Stimulated activated CD8-positive, alpha-beta memory T cell treated with anti-CD3 and anti-CD28 coated beads, Interleukin-7, amount 100 ng/mL, for 48 hours (primary cell): ENCODE data around the gene CLCN6.

Source experiments
- DNase-seq, 2 donors: peaks; one replicate each; pipeline ENCODE4 v3.0.0-alpha.2; 2020; ENCODE audit warnings: low read depth in 1 of 2; ENCODE audit errors: extremely low read depth in 1 of 2

CLCN6 gene

DNA sequence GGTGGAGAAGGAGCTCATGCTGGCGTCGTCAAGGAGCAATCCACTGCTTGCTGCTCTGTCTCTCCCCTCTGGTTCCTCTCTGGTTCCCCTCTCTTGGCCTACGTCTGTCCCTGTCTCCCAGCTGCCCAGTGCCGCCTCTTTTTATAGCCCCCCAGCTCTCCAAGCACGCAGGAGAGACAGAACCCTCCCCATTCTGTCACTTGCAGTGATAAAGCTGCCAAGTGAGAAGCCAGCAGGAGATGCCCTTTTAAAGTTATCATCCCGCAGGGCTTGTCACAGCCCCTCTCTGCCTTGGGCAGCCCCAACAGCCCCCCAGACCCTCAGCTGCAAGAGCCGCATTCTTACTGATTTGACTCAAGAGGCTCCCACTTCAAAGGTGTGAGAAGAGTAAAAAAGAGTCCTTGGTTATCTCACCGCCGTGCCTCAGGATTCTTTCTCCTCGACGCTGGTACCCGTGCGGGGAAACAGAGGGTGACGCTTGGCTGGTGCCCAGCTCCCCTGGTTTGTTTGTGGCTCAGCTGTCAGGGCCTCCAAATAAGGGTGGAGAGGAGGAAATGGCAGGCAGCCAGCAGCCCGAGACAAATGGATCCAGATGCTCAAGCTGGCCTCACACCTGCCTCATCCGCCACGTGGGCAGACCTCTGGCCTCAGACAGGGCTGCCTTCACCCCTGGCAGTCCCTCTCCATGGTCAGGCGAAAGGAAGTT is 41.8 kb downstream of the CLCN6 start, which contains the start of gene NPPA:
NPPA (minus strand) TSS at position 117 of the 706 bp plus-strand sequence; CDS start at position 18, 99 bp downstream.
- DNase-seq, result no peak

DNA sequence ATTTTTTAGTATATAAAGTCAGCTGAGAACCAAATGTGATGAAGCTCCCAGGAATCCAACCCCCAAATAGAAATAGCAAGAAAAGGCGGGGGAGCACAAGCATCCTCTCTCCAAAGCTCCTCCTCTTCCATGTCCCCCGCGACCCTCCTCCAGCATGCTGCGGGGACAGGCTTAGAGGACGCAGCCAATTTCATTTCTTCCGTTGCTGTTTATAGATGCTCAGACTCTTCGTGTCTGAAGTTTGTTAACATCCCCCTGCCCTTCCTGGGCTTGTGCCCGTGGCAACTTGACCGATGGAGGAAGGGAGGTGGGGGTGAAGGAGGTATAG is 42.3 kb downstream of the CLCN6 start:
- DNase-seq, result no peak

DNA sequence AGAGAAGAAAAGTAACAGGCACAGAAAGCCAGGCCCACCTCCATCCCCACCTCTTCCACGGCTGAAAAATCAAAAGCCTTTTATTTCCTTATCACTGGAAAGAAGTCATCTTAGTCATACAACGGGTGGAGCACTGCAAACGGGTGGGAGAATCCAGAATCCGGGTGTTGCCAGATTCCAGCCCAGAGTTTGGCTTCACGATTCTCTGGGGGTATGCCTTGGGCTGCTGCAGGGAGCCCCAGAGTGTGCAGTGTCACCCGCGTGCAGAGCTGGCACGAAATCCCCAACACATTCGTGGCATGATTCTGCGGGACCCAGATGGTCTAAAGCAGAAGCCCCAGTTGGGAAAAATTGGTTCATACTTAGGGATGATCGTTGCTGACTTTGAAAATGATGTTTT is 44.2 kb downstream of the CLCN6 start:
- DNase-seq, result no peak

DNA sequence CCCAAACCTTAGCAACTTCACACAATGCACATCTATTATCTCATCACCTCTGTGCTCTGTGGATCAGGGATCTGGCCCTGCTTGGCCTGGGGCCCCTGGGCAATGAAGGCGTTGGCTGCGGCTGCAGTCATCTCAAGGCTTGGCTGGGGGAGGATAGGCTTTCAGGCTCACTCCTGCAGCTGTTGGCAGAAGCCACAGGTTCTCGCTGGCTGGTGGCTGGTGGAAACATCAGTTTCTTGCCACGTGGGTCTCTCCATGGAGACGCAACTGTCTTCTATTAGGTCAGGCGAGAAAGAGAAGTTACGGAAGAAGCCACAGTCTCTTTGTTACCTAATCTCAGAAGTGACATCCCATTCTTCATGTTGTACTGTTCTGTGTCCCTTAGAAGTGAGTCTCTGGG is 45.2 kb downstream of the CLCN6 start:
- DNase-seq, result no peak

DNA sequence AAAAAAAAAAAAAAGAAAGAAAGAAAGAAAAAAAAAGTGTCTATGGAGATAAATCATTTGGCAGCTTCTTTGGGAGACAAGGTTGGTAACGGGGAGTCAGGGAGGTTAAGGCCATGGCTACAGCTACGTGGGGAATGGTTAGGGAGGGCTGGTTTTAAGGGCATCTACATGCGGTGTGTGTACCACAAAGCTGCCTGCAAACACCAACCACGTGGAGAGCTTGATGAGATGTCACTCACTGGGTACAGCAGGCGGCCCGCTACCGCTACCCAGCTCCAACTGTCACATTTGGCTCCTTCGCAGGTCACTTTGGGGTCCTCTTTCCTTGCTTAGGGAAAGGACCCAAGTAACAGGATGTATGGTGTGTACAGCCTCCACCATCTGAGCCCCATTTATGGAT is 48.5 kb downstream of the CLCN6 start:
- DNase-seq, result no peak

DNA sequence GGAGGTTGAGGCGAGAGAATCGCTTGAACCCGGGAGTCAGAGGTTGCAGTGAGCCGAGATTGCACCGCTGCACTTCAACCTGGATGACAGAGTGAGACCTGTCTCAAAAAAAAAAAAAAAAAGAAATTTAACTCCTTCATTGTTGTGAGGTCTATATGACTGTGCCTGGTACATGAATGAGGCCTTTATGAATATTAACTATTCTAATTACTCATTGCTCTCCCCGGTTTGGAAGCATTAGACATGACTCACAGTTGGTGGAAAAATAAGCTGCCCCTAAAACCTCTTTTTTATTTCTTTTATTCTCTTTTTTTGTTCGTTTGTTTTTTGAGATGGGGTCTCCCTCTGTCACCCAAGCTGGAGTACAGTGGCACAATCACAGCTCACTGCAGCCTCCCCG is 49.4 kb downstream of the CLCN6 start:
- DNase-seq, result no peak

DNA sequence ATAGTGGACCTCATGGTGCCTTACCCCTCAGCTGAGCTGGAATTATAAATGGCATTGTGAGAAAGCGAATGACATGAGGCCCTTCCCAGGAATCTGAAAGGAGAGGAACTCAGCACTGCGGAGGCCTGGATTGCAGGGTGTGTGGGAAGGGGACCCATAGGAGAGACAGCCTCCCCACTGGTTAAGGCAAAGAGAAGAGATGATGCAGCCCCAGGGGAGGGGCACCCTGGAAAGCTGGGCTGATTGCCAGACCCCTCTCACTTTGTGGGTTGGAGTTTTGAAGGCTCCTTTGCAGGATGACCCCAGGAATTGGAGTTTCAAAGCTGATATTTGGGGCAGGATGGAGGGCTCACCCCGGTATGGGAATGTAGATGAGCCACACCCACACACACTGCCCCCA is 50.7 kb downstream of the CLCN6 start:
- no peak for DNase-seq

DNA sequence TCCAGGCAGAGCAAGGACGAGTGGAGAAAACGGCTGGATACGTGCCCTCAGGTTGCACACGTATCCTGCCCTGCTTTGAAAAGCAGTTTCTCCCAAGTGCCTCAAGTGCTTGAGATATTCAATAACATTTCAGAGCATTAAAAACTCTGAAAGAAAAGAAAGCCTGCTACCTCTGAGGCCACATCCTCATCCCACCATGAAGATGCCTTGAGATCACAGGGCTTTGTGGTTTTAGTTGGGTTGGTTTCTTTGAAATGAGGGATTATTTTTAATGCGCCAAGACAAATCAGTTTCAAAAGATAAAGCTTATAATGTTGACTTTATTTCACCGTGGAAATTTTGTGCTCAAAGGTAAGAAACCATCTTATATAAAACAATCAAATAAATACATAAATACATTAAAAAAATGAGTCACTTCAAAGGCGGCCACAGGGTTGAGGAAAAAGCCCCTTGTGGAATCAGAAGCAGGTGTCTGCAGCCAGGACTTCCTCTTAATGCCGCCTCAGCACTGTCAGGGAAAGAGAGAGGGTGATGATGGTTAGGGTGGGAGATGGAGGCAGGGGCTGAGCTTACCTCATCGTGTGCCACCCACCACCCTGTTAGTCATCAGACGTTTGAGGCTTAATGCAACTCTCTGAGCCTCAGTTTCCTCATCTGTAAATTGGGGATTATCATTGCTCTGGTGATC is 51.3 kb downstream of the CLCN6 start:
- DNase-seq, result no peak

DNA sequence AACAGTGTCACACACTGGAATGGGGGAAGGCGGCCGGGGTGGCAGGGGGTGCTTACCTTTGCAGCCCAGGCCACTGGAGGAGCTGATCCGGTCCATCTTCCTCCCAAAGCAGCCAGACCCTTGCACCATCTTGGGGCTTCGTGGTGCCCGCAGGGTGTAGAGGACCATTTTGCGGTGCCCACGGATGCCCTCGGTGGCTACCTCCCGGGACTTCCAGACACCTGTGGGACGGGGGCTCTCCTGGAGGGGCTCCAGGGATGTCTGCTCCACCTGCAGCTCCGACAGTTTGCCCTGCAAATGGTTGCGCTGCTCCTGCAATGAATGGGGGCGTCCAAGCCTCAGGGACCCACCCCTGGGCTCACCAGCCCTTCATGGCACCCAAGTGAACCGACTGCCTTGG is 52.2 kb downstream of the CLCN6 start:
- no peak for DNase-seq

DNA sequence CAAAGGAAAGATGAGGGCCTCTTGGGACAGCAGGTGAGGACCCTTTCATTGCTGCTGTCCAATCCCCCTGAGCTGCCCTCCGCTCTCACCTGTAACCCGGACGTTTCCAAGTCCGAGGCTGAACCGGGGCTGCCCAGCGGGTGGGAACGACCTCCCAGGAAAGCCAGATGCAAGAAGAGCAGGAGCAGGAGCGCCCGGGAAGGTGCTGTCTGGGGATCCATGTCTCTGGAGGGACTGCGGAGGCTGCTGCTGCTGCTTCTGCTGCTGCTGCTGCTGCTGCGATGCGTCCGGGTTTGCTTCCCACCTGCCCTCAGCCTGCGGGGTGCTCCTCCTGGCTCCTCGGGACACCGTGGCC is 52.6 kb downstream of the CLCN6 start, which contains the start of gene NPPB:
NPPB (minus strand) TSS at position 333 of the 355 bp plus-strand sequence; CDS start at position 221, 112 bp downstream.
- no peak for DNase-seq

DNA sequence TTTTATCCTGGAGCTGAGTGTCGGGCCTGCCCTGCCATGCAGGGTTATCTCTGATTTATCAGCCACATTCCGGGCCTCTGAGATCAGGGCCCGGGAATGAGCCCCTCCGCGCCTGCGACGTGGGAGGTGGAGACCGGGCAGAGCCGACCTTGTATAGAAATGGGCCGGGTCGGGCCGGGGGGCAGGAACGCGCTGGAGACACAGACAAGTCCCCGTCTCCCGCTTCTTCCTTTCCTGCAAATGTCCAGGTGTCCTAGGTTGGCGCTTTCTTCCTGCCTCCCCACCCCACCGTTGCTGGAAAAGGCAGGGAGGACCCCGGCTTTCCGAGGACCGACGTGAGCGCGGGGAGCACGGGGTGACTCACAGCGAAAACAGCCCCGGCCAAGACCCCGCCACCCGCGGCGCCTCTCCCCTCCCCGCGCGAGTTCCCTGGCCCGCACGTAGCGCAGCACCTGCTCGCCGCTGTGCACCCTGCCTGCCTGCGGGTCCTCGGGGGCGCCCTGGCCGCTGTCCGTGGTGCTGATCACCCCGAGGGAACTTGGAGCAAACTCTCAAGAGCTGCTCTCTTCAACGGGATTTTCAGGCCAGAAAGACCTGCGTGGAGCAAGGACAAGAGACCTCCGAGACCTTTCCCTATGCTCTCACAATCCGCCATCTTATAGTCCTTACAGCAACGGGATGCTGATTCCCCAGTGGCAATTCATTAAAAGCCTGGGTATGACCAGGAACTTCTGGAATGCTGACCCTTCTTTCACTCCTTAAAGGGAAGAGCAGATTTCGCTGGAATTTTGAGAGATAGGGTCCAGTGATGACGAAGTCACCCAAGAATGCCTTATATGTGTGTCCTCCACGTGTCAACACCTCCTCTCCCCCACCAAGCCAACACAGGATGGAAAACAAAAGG is 53.2 kb downstream of the CLCN6 start:
- peak; percentile 19 to 39 for DNase-seq

DNA sequence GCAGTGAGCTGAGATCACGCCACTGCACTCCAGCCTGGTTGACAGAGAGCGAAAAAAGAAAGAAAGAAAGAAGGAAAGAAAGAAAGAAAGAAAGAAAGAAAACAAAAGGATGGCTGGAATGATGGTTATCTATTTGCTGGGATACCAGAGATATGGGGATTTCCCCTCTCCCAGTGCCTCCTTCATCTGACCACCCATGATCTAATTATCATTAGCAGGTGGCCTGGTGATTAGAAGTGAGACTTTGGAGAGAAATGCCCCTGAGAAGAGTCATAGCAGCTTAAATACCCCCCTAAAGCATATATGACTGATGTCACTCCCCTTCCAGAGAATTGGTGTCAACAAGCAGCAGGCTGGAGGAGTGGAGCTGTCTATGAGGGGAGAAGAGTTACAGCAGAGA is 54.1 kb downstream of the CLCN6 start:
- DNase-seq, result no peak

DNA sequence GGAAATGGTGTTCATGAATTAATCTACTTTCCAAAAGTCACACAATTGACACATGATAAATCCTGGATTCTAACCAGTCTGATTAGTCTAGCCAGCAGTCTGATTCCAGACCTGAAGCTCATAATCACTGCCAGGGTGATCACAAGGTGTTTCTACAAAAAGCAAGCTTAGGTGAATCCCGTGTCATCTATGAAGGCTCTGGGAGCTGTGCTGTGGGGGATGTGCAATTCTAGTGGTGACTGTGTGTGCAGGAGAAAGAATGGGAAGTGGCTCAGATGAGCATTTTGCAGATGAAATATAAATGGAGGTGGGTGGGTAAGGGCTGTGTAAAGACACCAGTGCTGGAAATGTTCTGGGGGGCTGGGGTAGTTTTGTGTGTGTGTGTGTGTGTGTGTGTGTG is 54.6 kb downstream of the CLCN6 start:
- DNase-seq, result no peak

DNA sequence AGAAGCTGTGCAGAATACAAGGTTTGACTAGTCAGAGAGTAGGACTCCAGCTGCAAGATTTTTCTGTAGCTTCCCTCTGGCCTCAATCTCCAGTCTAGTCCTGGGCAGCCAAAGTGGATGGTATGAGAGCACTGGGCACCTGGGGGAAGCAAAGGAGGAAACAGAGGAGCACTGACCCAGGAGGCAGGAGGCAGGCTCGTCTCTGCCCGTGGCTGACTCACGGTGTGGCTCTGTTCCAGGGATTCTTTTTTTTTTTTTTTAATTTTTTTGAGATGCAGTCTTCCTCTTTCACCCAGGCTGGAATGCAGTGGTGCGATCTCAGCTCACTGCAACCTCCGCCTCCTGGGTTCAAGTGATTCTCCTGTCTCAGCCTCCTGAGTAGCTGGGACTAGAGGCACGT is 56.9 kb downstream of the CLCN6 start:
- no peak for DNase-seq

DNA sequence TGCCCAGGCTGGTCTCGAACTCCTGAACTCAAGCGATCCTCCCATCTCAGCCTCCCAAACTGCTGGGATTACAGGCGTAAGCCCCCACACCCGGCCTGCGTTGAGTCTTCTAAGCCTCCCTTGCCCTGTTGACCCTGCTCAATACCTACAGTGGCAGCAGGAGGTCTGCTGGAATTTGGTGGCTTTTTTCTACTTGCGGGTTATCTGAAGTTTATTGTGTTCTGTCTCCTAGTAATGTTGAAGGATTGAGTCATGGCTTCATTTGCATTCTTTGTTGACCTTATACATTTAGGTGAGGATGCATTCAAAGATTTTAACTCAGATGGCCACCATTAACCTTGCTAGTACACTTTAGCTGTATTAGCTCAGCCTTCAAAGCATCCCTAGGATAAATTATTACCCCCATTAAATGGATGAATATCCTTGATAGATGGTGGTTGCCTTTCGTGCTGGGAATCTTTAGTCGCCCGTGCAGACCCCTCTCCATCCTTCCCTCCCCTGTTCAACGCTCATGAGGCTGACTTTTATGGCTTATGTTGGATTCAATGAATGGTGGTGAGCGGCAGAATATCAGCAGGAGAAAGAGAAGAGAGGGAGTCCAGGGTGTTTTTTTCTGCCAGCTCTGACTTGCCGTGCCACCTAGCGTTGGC is 62.5 kb downstream of the CLCN6 start:
- DNase-seq, result no peak

DNA sequence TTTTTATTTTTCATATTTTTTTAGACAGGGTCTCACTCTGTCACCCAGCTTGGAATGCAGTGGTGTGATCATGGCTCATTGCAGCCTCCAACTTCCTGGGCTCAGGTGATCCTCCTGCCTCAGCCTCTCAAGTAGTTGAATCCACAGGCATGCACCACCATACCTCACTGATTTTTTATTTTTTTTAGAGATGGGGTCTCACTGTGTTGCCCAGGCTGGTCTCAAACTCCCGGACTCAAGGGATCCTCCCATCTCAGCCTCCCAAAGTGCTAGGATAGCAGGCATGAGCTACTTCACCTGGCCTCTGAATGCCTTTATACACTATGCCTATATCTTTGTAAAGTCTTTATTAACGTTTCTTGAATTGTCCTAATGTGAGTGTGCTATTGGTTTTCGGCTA is 63.1 kb downstream of the CLCN6 start:
- DNase-seq, result no peak

DNA sequence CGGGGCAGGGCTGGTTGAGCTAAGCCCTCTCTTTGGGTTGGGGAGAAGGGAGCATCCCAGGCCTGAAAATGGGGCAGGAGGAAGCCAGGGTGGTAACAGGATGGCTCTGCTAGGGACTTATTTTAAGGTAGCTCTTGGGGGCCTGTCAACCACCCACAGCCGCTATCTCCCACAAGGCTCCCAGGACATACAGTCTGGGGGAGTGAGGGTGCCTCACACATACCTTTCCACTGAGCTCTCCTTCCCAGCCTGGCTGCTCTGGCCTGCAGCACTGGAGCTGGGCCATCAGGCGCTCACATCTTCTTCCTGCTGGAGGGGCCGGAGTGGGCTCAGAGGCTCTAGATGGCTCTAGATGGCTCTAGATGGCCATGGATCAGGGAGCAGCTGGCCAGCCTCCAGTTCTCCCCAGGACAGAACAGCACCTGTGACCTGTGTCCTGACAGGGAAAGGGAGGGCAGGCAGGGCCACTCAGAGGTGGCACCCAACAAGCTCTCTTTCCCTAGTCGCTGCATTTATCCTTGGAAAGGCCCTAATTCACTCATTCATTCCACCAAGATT is 63.7 kb downstream of the CLCN6 start:
- DNase-seq, result no peak

DNA sequence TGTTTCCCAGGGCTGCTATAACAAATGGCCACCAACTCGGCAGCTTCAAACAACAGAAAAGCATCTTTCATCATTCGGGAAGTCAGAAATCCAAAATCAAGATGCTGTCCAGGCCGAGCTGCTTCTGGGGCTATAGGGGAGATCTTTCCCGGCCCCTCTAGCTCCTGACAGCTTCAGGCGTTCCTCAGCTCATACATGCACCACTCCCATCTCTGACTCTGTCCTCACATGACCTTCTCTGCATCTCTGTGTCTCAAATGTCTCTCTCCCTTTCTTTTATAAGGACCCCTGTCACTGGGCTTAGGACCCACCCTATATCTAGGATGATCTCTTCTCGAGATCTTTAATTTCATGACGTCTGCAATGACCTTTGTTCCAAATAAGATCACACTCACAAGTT is 66.6 kb downstream of the CLCN6 start:
- no peak for DNase-seq

DNA sequence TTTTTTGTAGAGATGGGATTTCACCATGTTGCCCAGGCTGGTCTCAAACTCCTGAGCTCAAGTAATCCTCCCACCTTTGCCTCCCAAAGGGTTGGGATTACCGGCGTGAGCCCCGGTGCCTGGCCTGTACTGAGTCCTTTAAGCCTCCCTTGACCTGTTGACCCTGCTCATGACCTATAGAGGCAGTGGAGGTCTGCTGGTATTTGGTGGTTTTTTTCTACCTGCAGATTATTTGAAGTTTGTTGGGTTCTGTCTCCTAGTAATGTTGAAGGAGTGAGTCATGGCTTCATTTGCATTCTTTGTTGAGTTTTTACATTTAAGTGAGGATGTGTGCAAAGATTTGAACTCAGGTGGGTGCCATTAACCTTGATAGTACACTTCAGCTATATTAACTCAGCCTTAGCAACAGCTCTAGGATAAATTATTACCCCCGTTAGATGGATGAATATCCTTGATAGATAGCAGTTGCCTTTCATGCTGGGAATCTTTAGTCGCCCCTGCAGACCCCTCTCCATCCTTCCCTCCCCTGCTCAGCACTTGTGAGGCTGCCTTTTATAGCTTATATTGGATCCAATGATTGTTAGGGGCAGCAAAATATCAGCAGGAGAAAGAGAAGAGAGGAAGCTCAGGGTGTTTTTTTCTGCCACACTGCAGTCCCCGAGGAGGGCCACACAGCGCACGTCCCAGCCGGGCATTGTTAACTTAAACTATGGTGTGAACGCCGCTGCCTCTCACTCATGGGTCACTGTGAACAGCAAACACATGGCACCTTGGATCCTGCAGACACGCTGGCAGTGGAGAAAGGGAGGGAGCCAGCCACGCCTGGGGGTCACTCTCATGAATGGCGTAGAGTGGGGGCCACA is 67.6 kb downstream of the CLCN6 start:
- DNase-seq, result no peak

DNA sequence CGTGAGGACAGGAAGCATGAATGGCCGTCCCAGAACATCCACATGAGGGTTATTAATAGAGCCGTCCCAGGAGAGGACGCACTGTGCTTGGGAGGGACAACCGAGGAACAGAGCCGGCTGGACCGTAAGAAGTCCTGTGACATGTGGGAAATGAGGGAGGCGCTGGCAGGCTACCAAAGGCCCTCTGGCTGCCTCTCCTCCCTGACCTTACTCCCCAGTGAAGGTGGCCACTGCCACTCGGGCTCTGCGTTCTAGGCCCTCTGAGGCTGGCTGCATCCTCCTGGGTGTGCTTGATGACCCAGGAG is 68.2 kb downstream of the CLCN6 start:
- DNase-seq, result no peak
